Measurements from ENCODE around the gene BRK1.

DNA sequence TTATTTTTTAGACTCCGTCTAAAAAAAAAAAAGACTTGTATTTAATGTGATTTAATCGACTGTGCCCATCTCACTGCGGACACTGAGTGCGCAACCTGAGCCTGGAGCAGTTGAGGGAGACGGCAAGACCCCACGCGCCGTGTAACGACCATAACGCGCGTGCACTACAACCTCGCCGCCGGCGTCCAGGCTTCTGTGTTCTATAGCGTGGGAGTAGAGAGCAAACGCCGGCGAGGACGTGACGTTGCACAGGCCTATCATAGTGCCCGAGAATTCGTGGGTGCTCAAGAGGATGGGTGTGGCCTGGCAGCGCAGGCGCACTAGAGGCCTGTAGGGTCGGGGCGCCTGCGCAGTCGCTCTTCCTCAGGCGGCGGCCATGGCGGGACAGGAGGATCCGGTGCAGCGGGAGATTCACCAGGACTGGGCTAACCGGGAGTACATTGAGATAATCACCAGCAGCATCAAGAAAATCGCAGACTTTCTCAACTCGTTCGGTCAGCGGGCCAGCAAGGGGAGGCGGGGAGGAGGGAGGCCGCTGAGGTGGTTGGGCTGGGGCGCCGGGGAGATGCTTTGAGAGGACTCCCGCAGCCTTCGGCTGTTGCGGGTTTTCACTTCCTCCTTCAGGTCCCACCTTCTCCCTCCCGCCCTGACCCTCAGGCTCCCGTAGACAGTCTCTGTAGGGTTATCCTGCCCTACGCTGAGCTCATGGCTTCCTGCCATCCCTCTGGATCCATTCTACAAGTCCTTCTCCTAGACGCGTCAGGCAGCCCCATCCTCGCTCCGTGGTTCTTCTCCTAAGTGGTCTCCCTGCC is at the start of gene BRK1:
- TF ChIP-seq, protein P1, sequence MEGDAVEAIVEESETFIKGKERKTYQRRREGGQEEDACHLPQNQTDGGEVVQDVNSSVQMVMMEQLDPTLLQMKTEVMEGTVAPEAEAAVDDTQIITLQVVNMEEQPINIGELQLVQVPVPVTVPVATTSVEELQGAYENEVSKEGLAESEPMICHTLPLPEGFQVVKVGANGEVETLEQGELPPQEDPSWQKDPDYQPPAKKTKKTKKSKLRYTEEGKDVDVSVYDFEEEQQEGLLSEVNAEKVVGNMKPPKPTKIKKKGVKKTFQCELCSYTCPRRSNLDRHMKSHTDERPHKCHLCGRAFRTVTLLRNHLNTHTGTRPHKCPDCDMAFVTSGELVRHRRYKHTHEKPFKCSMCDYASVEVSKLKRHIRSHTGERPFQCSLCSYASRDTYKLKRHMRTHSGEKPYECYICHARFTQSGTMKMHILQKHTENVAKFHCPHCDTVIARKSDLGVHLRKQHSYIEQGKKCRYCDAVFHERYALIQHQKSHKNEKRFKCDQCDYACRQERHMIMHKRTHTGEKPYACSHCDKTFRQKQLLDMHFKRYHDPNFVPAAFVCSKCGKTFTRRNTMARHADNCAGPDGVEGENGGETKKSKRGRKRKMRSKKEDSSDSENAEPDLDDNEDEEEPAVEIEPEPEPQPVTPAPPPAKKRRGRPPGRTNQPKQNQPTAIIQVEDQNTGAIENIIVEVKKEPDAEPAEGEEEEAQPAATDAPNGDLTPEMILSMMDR (IDR thresholded peaks at IDR 0.05; ENCODE audit: low read length): no peak
- TF ChIP-seq EZH2 (IDR thresholded peaks at IDR 0.05; ENCODE audit: borderline replicate concordance, low read length): no peak
